Nephron (organoid): ENCODE measurements around the gene C8G.

ENCODE experiments used
- H3K27ac Mint-ChIP-seq, 3 experiments: 2 replicates each; pipeline ENCODE4 v1.8.0; 2020; ENCODE audit warnings: mixed read lengths in 3 of 3, mild to moderate bottlenecking in 2 of 3, moderate library complexity in 1 of 3
- H3K27me3 Mint-ChIP-seq: 2 replicates; pipeline ENCODE4 v1.8.0; 2021; ENCODE audit warnings: low read depth, mild to moderate bottlenecking, moderate library complexity, mixed read lengths
- H3K36me3 Mint-ChIP-seq: 2 replicates; pipeline ENCODE4 v1.8.0; 2020; ENCODE audit warnings: low read depth, mixed read lengths
- H3K4me1 Mint-ChIP-seq: 2 replicates; pipeline ENCODE4 v1.8.0; 2020; ENCODE audit warnings: mixed read lengths
- H3K4me3 Mint-ChIP-seq, 3 experiments: 2 replicates each; pipeline ENCODE4 v1.8.0; 2020; ENCODE audit warnings: mild to moderate bottlenecking in 3 of 3, mixed read lengths in 3 of 3, moderate library complexity in 2 of 3
- H3K9me3 Mint-ChIP-seq: 2 replicates; pipeline ENCODE4 v1.8.0; 2020; ENCODE audit warnings: mixed read lengths
- TF ChIP-seq, protein P1 (sequence below), 3 experiments: fragments of 200-600 bp; sonication (generic); IDR thresholded peaks; one replicate each; pipeline ENCODE4 v1.5.0; 2021; ENCODE audit warnings: antibody characterized with exemption in 3 of 3; ENCODE audit not compliant: unreplicated experiment in 3 of 3

Gene C8G

DNA sequence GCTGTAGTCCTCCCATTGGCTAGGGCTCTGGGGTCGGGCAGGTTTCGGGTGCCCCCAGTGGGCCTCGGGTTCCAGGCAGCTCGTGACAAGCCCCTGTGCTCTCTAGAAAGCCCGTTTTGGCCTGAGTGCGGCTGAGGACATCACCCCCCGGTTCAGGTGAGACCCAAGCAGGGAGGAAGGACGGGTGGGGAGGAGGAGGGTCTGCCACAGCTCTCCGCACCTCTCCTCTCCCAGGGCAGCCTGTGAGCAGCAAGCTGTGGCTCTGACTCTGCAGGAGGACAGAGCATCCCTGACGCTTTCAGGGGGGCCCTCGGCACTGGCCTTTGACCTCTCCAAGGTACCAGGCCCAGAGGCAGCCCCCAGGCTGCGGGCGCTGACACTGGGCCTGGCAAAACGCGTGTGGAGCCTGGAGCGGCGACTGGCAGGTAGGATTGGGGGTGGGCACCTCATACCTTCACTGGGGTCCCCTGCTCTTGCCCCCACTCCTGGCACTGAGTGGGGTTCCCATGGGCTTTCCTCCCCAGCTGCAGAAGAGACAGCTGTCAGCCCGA, 47.9 kb downstream of the C8G start:
- Mint-ChIP-seq H3K4me3 (peak overlapping the region; percentile 84 to 87 (median 87)), H3K36me3 (no peaks in the 10 kb centered on the region), H3K27me3 (peaks cover 8% of the 10 kb centered on the region)

DNA sequence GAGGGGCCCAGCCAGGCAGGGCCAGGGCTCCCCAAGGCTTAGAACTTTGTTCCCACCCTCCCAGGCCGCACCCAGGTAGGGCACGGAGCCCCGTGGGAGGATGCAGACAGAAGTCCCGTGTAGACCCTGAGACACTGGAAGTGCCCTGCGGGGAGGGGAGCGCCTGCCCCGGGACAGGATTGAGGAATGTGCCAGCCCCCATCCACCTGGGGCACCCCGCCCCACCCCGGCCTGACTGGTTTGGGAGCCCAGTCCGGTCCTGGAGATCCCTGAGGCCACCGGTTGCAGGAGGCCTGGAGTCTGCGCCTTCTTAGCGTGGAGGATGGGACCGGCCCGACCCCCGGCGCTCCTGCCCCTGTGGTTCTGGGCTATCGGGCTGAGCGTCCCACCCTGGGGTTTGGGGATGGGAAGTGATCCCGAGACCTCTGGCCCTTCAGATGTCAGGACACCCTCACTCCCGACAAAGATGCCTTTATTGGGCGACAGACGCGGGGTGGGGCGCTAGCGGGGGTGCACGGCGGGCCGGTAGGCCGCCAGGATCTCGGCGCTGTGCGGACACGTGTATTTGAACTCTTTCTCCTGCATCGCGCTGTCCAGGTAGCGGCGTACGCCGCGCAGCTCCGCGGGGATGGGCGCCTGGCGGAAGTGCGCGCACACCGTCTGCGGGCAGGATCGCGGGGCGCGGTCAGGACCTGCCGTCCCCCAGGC, 49.3 kb downstream of the C8G start:
- H3K27me3 Mint-ChIP-seq = peaks cover under 1% of the 10 kb centered on the region
- no peak overlapping the region for H3K27ac Mint-ChIP-seq
- no peaks in the 10 kb centered on the region for H3K9me3 Mint-ChIP-seq
- H3K4me1 Mint-ChIP-seq = peaks cover 5% of the 10 kb centered on the region
- peak overlapping the region in 1 of 3 experiments; percentile 87 for H3K4me3 Mint-ChIP-seq
- TF ChIP-seq, protein P1, sequence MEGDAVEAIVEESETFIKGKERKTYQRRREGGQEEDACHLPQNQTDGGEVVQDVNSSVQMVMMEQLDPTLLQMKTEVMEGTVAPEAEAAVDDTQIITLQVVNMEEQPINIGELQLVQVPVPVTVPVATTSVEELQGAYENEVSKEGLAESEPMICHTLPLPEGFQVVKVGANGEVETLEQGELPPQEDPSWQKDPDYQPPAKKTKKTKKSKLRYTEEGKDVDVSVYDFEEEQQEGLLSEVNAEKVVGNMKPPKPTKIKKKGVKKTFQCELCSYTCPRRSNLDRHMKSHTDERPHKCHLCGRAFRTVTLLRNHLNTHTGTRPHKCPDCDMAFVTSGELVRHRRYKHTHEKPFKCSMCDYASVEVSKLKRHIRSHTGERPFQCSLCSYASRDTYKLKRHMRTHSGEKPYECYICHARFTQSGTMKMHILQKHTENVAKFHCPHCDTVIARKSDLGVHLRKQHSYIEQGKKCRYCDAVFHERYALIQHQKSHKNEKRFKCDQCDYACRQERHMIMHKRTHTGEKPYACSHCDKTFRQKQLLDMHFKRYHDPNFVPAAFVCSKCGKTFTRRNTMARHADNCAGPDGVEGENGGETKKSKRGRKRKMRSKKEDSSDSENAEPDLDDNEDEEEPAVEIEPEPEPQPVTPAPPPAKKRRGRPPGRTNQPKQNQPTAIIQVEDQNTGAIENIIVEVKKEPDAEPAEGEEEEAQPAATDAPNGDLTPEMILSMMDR (IDR thresholded peaks at IDR 0.05; ENCODE audit: unreplicated experiment in 3 of 3) = no peak
- H3K36me3 Mint-ChIP-seq = no peaks in the 10 kb centered on the region

More for the DNA sequence above, 47.9 kb downstream of the C8G start:
- Mint-ChIP-seq H3K9me3 (no peaks in the 10 kb centered on the region), H3K27ac (peak overlapping the region in 1 of 3 experiments; percentile 30), H3K4me1 (peaks cover 7% of the 10 kb centered on the region)
- TF ChIP-seq, protein P1 (IDR thresholded peaks at IDR 0.05; ENCODE audit: unreplicated experiment in 3 of 3) = no peak

DNA sequence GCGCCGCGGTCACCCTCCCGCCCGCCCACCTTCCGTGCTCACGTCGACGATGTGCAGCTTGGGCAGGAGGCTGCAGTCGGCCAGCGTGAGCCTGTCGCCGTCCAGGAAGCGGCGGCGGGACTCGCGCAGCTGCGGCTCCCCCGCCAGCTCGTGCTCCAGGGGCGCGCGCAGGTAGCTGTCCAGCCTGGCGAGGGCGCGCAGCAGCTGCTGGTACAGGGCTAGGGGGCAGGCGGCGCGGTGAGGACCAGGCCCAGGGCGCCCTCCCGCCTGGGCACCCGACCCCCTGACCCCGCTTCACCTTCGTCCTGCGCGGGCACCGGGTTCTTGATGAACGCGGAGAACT, 49.8 kb downstream of the C8G start:
- H3K27ac Mint-ChIP-seq = no peak overlapping the region
- TF ChIP-seq, protein P1 (IDR thresholded peaks at IDR 0.05; ENCODE audit: unreplicated experiment in 3 of 3) = no peak
- no peak overlapping the region for H3K4me3 Mint-ChIP-seq
- no peaks in the 10 kb centered on the region for H3K36me3 Mint-ChIP-seq
- H3K27me3 Mint-ChIP-seq = no peaks in the 10 kb centered on the region
- no peaks in the 10 kb centered on the region for H3K9me3 Mint-ChIP-seq
- peaks cover 5% of the 10 kb centered on the region for H3K4me1 Mint-ChIP-seq

DNA sequence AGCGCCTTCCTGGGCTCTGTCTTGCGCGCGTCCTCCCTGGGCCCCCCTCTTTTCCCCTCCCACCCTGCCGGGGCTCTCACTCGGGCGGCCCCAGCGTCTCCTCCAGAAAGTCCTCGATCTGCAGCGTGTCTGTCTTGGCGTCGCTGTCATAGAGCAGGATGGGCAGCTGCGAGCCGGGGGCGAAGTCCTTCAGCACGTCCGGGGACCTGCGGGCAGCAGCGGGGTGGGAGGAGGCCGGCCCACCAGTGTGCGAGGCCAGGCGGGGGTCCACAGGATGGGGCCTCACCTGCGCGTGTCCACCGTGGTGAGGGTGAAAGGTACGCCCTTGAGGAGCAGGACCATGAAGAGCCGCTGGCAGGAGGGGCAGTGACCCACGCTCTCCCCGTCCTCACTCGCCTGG, 50.3 kb downstream of the C8G start:
- Mint-ChIP-seq H3K36me3 (no peaks in the 10 kb centered on the region), H3K4me3 (no peak overlapping the region), H3K27me3 (peaks cover 5% of the 10 kb centered on the region), H3K4me1 (peaks cover 5% of the 10 kb centered on the region), H3K9me3 (no peaks in the 10 kb centered on the region), H3K27ac (no peak overlapping the region)
- TF ChIP-seq, protein P1 (IDR thresholded peaks at IDR 0.05; ENCODE audit: unreplicated experiment in 3 of 3) = no peak

DNA sequence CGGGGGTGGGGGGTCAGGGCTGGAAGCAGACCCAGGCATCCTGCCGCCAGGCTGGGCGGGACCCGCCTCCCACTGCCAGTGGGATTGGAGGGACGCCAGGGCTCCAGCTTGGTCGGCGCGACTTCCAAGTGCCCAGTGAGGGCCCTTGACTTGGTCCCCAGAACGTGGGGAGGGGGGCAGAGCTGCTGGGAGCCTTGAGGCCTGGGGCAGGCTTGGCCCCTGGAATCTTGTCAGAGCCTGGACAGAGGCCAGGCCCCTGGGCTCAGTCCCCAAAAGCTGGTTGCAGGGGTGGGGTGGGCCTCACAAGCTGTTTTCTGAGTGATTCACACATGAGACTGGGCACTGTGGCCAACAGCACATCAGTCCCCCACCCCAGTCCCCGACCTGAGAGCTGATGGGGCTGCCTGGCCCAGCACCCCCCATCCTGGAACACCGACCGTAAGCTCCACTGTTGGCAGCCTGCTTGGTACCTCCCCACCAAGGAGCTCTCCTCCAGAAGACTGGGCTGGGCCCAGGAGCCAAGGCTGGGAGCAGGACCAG, 50.8 kb downstream of the C8G start:
- Mint-ChIP-seq H3K27me3 (peaks cover 5% of the 10 kb centered on the region), H3K9me3 (no peaks in the 10 kb centered on the region), H3K4me3 (peak overlapping the region in 2 of 3 experiments; percentile 19 to 44), H3K4me1 (peaks cover 5% of the 10 kb centered on the region), H3K27ac (no peak overlapping the region), H3K36me3 (no peaks in the 10 kb centered on the region)
- TF ChIP-seq, protein P1 (IDR thresholded peaks at IDR 0.05; ENCODE audit: unreplicated experiment in 3 of 3) = no peak
